DOHH2 (cell line): Measurements from ENCODE around the gene LRRC1.

Source experiments
- H3F3A ChIP-seq: fragments of 200-600 bp; sonication (generic), shearing (Covaris generic); 2 replicates; pipeline ENCODE4 v1.6.0; 2016; ENCODE audit warnings: antibody characterized with exemption, mild to moderate bottlenecking; ENCODE audit not compliant: control insufficient read depth, insufficient read depth
- H3K27ac ChIP-seq: fragments of 200-600 bp; sonication (generic); 2 replicates; pipeline ENCODE4 v1.5.1; 2014; ENCODE audit warnings: low read depth, mild to moderate bottlenecking, low read length, moderate library complexity
- H3K27me3 ChIP-seq: fragments of 200-600 bp; sonication (generic); 2 replicates; pipeline ENCODE4 v1.6.1; 2014; ENCODE audit warnings: mild to moderate bottlenecking, low read length, mixed read lengths; ENCODE audit not compliant: control insufficient read depth
- H3K36me3 ChIP-seq: fragments of 200-600 bp; sonication (generic); 2 replicates; pipeline ENCODE4 v1.6.1; 2014; ENCODE audit warnings: mild to moderate bottlenecking, low read length, moderate library complexity, mixed read lengths; ENCODE audit not compliant: control insufficient read depth
- H3K4me1 ChIP-seq: fragments of 200-600 bp; sonication (generic); 2 replicates; pipeline ENCODE4 v1.6.1; 2014; ENCODE audit warnings: mild to moderate bottlenecking, low read length, mixed read lengths; ENCODE audit not compliant: control insufficient read depth
- H3K4me2 ChIP-seq: fragments of 200-600 bp; sonication (generic); 2 replicates; pipeline ENCODE4 v1.6.0; 2014; ENCODE audit warnings: mild to moderate bottlenecking, low read length, moderate library complexity
- H3K4me3 ChIP-seq: fragments of 200-600 bp; sonication (generic); 2 replicates; pipeline ENCODE4 v1.5.1; 2014; ENCODE audit warnings: mild to moderate bottlenecking, low read length, mixed read lengths
- H3K79me2 ChIP-seq: fragments of 200-600 bp; sonication (generic); 2 replicates; pipeline ENCODE4 v1.6.1; 2014; ENCODE audit warnings: mild to moderate bottlenecking, low read length, mixed read lengths; ENCODE audit not compliant: control insufficient read depth
- H3K9me2 ChIP-seq: fragments of 200-600 bp; sonication (generic); replicated peaks from 2 replicates; pipeline ENCODE4 v1.6.1; 2014; ENCODE audit warnings: mild to moderate bottlenecking, low read length, mixed read lengths; ENCODE audit not compliant: control insufficient read depth
- H3K9me3 ChIP-seq: fragments of 200-600 bp; sonication (generic); 2 replicates; pipeline ENCODE4 v1.6.1; 2014; ENCODE audit warnings: antibody characterized with exemption, low read length, mixed read lengths; ENCODE audit not compliant: control insufficient read depth, insufficient read depth
- H4K20me1 ChIP-seq: fragments of 200-600 bp; sonication (generic); 2 replicates; pipeline ENCODE4 v1.6.0; 2014; ENCODE audit warnings: low read depth, mild to moderate bottlenecking, antibody characterized with exemption, low read length, moderate library complexity; ENCODE audit not compliant: control insufficient read depth, insufficient read depth
- EZH2phosphoT487 ChIP-seq: fragments of 200-600 bp; sonication (generic); IDR thresholded peaks from 2 replicates; pipeline ENCODE4 v1.6.1; 2017; ENCODE audit warnings: borderline replicate concordance, mild to moderate bottlenecking, antibody characterized with exemption, low read length, moderate library complexity, mixed read lengths
- TF ChIP-seq, protein P1 (sequence below): fragments of 200-600 bp; sonication (generic); IDR thresholded peaks from one replicate; pipeline ENCODE4 v1.5.1; 2014; ENCODE audit warnings: antibody characterized with exemption, mild to moderate bottlenecking, low read depth, low read length; ENCODE audit not compliant: poor library complexity, severe bottlenecking

The LRRC1 gene

DNA sequence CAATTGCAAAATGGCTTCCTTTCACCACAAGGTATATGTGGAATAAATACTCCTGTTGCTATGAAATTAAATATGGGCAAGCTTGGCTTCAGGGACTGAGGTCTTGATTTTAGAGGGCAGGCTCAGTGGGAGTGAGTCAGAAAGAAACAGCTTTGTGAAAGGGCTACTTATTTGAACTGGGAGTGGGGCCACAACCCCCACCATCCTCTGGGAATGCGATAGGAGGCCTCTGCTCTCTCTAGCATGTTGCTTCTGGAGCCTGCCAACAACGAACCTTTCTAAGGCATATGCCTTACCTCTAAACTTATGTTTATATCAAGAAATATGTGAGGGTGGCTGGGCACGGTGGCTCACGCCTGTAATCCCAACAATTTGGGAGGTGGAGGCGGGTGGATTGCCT is 149.7 kb downstream of the LRRC1 start:
- no peaks in the 10 kb centered on the region for H3K36me3 ChIP-seq
- no peaks in the 10 kb centered on the region for H3K9me3 ChIP-seq
- no peaks in the 10 kb centered on the region for H3K9me2 ChIP-seq
- no peak overlapping the region for H3K4me2 ChIP-seq
- no peaks in the 10 kb centered on the region for H3F3A ChIP-seq
- H3K27ac ChIP-seq = no peak overlapping the region
- H3K4me1 ChIP-seq = no peaks in the 10 kb centered on the region
- no peaks in the 10 kb centered on the region; the same call in 1 of the 2 replicates for H3K27me3 ChIP-seq
- no peaks in the 10 kb centered on the region for H3K79me2 ChIP-seq
- no peak overlapping the region for H3K4me3 ChIP-seq
- TF ChIP-seq, protein P1, sequence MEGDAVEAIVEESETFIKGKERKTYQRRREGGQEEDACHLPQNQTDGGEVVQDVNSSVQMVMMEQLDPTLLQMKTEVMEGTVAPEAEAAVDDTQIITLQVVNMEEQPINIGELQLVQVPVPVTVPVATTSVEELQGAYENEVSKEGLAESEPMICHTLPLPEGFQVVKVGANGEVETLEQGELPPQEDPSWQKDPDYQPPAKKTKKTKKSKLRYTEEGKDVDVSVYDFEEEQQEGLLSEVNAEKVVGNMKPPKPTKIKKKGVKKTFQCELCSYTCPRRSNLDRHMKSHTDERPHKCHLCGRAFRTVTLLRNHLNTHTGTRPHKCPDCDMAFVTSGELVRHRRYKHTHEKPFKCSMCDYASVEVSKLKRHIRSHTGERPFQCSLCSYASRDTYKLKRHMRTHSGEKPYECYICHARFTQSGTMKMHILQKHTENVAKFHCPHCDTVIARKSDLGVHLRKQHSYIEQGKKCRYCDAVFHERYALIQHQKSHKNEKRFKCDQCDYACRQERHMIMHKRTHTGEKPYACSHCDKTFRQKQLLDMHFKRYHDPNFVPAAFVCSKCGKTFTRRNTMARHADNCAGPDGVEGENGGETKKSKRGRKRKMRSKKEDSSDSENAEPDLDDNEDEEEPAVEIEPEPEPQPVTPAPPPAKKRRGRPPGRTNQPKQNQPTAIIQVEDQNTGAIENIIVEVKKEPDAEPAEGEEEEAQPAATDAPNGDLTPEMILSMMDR = no peak
- H4K20me1 ChIP-seq = no peaks in the 10 kb centered on the region

DNA sequence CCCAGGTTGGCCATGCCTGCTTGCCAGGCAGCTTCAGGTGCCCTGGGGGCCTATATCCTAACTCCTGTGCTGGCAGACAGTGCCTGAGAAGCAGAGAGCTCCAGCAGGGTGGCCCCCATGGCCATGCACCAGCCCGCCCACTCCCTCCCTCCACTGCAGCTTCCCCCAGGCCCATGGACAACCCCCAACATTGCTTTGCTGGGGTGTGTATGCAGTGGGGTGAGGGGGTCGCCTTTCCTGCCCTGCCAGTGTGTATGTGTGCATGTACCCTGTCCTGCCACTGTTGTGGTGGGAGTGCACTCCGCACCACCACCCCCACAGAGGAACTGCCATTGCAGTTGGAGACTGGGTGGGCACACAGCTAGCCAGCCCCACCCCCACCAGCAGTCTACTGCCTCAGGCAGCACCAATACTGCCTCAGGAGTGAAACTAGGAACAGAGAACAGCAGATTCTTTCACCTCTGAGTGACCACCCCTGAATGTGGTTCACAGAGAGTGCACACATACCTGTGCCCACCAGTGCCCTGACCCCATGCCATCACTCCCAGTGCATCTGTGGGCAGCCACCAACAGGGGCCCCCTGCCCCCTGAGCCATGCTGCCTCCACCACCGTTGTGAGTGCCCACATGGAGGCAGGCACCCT is 151.1 kb downstream of the LRRC1 start:
- H3F3A ChIP-seq = no peaks in the 10 kb centered on the region
- H3K9me2 ChIP-seq = no peaks in the 10 kb centered on the region
- no peak overlapping the region for H3K27ac ChIP-seq
- no peaks in the 10 kb centered on the region for H3K79me2 ChIP-seq
- no peaks in the 10 kb centered on the region; the same call in 1 of the 2 replicates for H3K27me3 ChIP-seq
- H3K36me3 ChIP-seq = no peaks in the 10 kb centered on the region
- no peaks in the 10 kb centered on the region for H3K9me3 ChIP-seq
- TF ChIP-seq EZH2phosphoT487 = no peak
- TF ChIP-seq, protein P1 = no peak
- no peak overlapping the region for H3K4me2 ChIP-seq
- H3K4me1 ChIP-seq = no peaks in the 10 kb centered on the region
- no peaks in the 10 kb centered on the region for H4K20me1 ChIP-seq
- no peak overlapping the region for H3K4me3 ChIP-seq

DNA sequence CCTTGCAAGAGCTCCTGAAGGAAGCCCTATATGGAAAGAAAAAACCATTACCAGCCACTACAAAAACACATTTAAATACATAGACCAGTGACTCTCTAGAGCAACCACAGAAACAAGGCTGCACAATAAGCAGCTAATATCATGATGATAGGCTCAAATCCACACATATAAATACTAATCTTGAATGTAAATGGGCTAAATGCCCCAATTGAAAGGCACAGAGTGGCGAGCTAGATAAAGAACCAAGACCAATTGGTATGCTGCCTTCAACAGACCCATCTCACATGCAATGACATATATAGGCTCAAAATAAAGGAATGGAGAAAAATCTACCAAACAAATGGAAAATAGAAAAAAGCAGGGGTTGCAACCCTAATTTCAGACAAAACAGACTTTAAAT is 153.0 kb downstream of the LRRC1 start:
- Histone ChIP-seq H3F3A (no peaks in the 10 kb centered on the region), H3K4me2 (no peak overlapping the region), H3K9me3 (0 out of 2 replicates have a peak, but pooled peaks cover 2% of the 10 kb centered on the region), H3K27ac (no peak overlapping the region), H3K4me3 (no peak overlapping the region), H3K79me2 (no peaks in the 10 kb centered on the region), H3K9me2 (no peaks in the 10 kb centered on the region), H3K4me1 (no peaks in the 10 kb centered on the region), H3K36me3 (no peaks in the 10 kb centered on the region), H3K27me3 (no peaks in the 10 kb centered on the region), H4K20me1 (no peaks in the 10 kb centered on the region)
- TF ChIP-seq, protein P1 = no peak
- TF ChIP-seq EZH2phosphoT487 = no peak
